Measurements from ENCODE around the gene YTHDC2.
A peak's percentile ranks its signal among the peaks of the same experiment; 100 is the strongest.

Gene YTHDC2

DNA sequence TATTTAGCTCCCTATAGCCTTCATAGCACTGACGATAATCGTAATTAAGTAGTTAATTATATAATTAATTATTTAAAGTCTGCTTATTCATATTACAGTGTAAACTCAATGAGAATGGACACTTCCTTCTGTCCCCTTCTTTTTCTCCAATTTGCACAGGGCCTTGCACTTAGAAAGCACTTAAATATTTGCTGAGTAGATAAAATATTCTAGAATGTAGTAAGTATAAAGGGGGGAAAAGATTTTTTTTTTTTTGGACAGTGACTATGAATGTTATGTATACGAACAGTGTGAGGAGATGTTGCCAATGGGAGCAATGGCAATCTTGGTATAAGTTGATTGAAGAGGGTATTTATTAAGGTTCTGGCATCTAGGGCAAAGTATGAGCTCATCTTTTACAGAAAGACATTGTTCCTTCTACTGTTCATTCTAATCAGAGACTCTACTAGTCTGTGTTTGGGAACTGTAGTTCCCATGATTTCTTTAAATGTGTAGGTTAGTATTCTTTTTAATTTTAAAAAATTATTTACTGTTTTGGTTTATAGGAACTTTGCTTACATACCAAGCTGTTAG is 49.4 kb downstream of the YTHDC2 start:
- Histone ChIP-seq H3K27ac (ENCODE audit: insufficient read depth in 1 of 2, low read depth in 1 of 2, low read length in 2 of 2, poor library complexity in 1 of 2, severe bottlenecking in 2 of 2) (no peak overlapping the region), H3K9me3 (ENCODE audit: control extremely low read depth in 1 of 5, control insufficient read depth in 4 of 5, insufficient read depth in 2 of 5, low read depth in 1 of 5, low read length in 4 of 5) (no peaks in the 10 kb centered on the region), H3K4me1 (ENCODE audit: control extremely low read depth in 1 of 4, control insufficient read depth in 4 of 4, insufficient read depth in 4 of 4, low read length in 3 of 4) (no peaks in the 10 kb centered on the region), H3K4me3 (ENCODE audit: control insufficient read depth in 1 of 7, extremely low read depth in 1 of 7, insufficient read depth in 4 of 7, low read depth in 2 of 7, low read length in 6 of 7) (no peak overlapping the region), H3K27me3 (replicated peaks in 2 of 5; ENCODE audit: control insufficient read depth in 4 of 5, insufficient read depth in 5 of 5, low read length in 4 of 5) (no peaks in the 10 kb centered on the region), H3K36me3 (ENCODE audit: control insufficient read depth in 4 of 4, insufficient read depth in 4 of 4, low read length in 3 of 4) (peaks cover 3 to 17% (median 8%) of the 10 kb centered on the region in 4 experiments)
- WGBS (ENCODE audit: insufficient coverage) = no CpG with 5 or more reads among the region's 3 CpGs
- CTCF ChIA-PET = no interaction called here
- POLR2A ChIA-PET = no interaction called here
- DNase-seq = no peak

DNA sequence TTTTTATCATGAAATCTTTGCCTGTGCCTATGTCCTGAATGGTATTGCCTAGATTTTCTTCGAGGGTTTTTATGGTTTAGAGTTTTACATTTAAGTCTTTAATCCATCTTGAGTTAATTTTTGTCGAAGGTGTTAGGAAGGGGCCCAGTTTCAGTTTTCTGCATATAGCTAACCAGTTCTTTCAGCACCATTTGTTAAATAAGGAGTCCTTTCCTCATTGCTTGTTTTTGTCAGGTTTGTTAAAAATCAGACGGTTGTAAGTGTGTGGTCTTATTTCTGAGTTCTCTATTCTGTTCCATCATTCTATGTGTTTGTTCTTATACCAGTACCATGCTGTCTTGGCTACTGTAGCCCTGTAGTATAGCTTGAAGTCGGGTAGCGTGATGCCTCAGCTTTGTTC is 55.9 kb downstream of the YTHDC2 start:
- peaks cover 0 to 31% (median 7%) of the 10 kb centered on the region in 5 experiments for H3K9me3 ChIP-seq (ENCODE audit: control extremely low read depth in 1 of 5, control insufficient read depth in 4 of 5, insufficient read depth in 2 of 5, low read depth in 1 of 5, low read length in 4 of 5)
- H3K36me3 ChIP-seq (ENCODE audit: control insufficient read depth in 4 of 4, insufficient read depth in 4 of 4, low read length in 3 of 4) = peaks cover 13 to 66% (median 18%) of the 10 kb centered on the region in 4 experiments
- no peak for DNase-seq
- CTCF ChIA-PET = no interaction called here
- 100% methylated on average over 2 of the region's 5 CpGs for WGBS (ENCODE audit: insufficient coverage)
- H3K27me3 ChIP-seq (replicated peaks in 2 of 5; ENCODE audit: control insufficient read depth in 4 of 5, insufficient read depth in 5 of 5, low read length in 4 of 5) = no peaks in the 10 kb centered on the region
- H3K4me3 ChIP-seq (ENCODE audit: control insufficient read depth in 1 of 7, extremely low read depth in 1 of 7, insufficient read depth in 4 of 7, low read depth in 2 of 7, low read length in 6 of 7) = no peak overlapping the region
- H3K27ac ChIP-seq (ENCODE audit: insufficient read depth in 1 of 2, low read depth in 1 of 2, low read length in 2 of 2, poor library complexity in 1 of 2, severe bottlenecking in 2 of 2) = no peak overlapping the region
- H3K4me1 ChIP-seq (ENCODE audit: control extremely low read depth in 1 of 4, control insufficient read depth in 4 of 4, insufficient read depth in 4 of 4, low read length in 3 of 4) = no peaks in the 10 kb centered on the region
- POLR2A ChIA-PET = no interaction called here

DNA sequence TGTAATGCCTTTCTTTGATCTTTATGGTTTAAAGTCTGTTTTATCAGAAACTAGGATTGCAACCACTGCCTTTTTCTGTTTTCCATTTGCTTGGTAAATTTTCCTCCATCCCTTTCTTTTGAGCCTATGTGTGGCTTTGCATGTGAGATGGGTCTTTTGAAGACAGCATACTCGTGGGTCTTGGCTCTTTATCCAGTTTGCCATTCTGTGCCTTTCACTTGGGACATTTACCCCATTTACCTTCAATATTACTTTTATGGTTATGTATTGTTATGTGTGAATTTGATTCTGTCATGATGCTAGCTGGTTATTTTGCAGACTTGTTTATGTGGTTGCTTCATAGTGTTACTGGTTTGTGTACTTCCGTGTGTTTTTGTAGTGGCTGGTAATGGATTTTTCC is 59.2 kb downstream of the YTHDC2 start:
- Histone ChIP-seq H3K36me3 (ENCODE audit: control insufficient read depth in 4 of 4, insufficient read depth in 4 of 4, low read length in 3 of 4) (peaks cover 17 to 67% (median 20%) of the 10 kb centered on the region in 4 experiments), H3K4me3 (ENCODE audit: control insufficient read depth in 1 of 7, extremely low read depth in 1 of 7, insufficient read depth in 4 of 7, low read depth in 2 of 7, low read length in 6 of 7) (no peak overlapping the region), H3K27me3 (replicated peaks in 2 of 5; ENCODE audit: control insufficient read depth in 4 of 5, insufficient read depth in 5 of 5, low read length in 4 of 5) (no peaks in the 10 kb centered on the region), H3K9me3 (ENCODE audit: control extremely low read depth in 1 of 5, control insufficient read depth in 4 of 5, insufficient read depth in 2 of 5, low read depth in 1 of 5, low read length in 4 of 5) (peaks cover 0 to 31% (median 7%) of the 10 kb centered on the region in 5 experiments), H3K27ac (ENCODE audit: insufficient read depth in 1 of 2, low read depth in 1 of 2, low read length in 2 of 2, poor library complexity in 1 of 2, severe bottlenecking in 2 of 2) (no peak overlapping the region), H3K4me1 (ENCODE audit: control extremely low read depth in 1 of 4, control insufficient read depth in 4 of 4, insufficient read depth in 4 of 4, low read length in 3 of 4) (no peaks in the 10 kb centered on the region)
- ChIA-PET CTCF (interaction anchor here (0.7 to 1.5 kb wide), 3 partner anchors 8 to 577 kb away, joined by 3 to 4 read pairs (median 3); no protein-coding TSS in a partner anchor), POLR2A (no interaction called here)
- no CpG with 5 or more reads among the region's 2 CpGs for WGBS (ENCODE audit: insufficient coverage)
- DNase-seq = peak; percentile 2 to 28 (median 12)

DNA sequence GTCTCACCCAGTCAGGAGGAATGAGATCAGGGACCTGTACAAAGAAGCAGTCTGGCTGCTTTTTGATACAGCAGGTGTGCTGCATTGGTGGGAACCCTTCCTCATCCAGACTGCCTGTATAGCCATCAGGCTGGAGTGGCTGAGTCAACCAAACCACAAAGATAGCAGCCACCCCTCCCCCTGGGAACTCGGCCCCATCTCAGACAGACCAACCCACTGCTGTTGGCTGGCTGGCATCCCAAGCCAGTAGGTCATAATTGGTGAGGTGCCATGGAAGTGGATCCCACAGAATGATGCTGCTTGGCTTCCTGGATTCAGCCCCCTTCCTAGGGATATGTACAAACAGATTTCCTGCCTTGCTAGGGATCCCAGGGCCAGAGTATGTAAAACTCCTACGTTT is 60.9 kb downstream of the YTHDC2 start:
- peaks cover 13 to 53% (median 17%) of the 10 kb centered on the region in 4 experiments for H3K36me3 ChIP-seq (ENCODE audit: control insufficient read depth in 4 of 4, insufficient read depth in 4 of 4, low read length in 3 of 4)
- H3K27ac ChIP-seq (ENCODE audit: insufficient read depth in 1 of 2, low read depth in 1 of 2, low read length in 2 of 2, poor library complexity in 1 of 2, severe bottlenecking in 2 of 2) = no peak overlapping the region
- H3K27me3 ChIP-seq (replicated peaks in 2 of 5; ENCODE audit: control insufficient read depth in 4 of 5, insufficient read depth in 5 of 5, low read length in 4 of 5) = no peaks in the 10 kb centered on the region
- no peaks in the 10 kb centered on the region for H3K4me1 ChIP-seq (ENCODE audit: control extremely low read depth in 1 of 4, control insufficient read depth in 4 of 4, insufficient read depth in 4 of 4, low read length in 3 of 4)
- POLR2A ChIA-PET = no interaction called here
- CTCF ChIA-PET = interaction anchor here (1.5 kb wide), 1 partner anchor 10 kb away, joined by 4 read pairs; no protein-coding TSS in a partner anchor
- DNase-seq = no peak
- WGBS (ENCODE audit: insufficient coverage) = 89% methylated on average over 1 of the region's 2 CpGs
- no peak overlapping the region for H3K4me3 ChIP-seq (ENCODE audit: control insufficient read depth in 1 of 7, extremely low read depth in 1 of 7, insufficient read depth in 4 of 7, low read depth in 2 of 7, low read length in 6 of 7)
- H3K9me3 ChIP-seq (ENCODE audit: control extremely low read depth in 1 of 5, control insufficient read depth in 4 of 5, insufficient read depth in 2 of 5, low read depth in 1 of 5, low read length in 4 of 5) = peaks cover 0 to 20% (median 7%) of the 10 kb centered on the region in 5 experiments

DNA sequence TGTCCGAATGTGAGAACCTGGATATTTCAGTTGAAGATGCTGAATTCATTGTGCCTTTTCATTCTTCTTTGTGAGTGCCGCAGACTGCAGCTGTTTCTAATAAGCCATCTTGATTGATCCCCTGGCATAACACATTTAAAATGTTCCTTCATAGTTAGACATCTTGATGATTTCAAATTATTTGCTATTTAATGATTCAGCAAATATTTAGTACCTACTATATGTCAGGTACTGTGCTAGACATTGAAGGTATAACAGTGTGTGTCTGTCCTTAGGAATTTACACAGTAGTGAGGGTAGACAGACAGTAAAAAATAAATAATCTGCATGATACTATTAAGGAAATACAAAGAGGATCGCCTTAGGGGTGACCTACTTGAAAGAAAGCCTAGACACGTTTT is 61.6 kb downstream of the YTHDC2 start:
- DNase-seq = no peak
- H3K4me1 ChIP-seq (ENCODE audit: control extremely low read depth in 1 of 4, control insufficient read depth in 4 of 4, insufficient read depth in 4 of 4, low read length in 3 of 4) = no peaks in the 10 kb centered on the region
- CTCF ChIA-PET = no interaction called here
- peaks cover 0 to 18% (median 7%) of the 10 kb centered on the region in 5 experiments for H3K9me3 ChIP-seq (ENCODE audit: control extremely low read depth in 1 of 5, control insufficient read depth in 4 of 5, insufficient read depth in 2 of 5, low read depth in 1 of 5, low read length in 4 of 5)
- H3K27ac ChIP-seq (ENCODE audit: insufficient read depth in 1 of 2, low read depth in 1 of 2, low read length in 2 of 2, poor library complexity in 1 of 2, severe bottlenecking in 2 of 2) = no peak overlapping the region
- 100% methylated on average over 2 of the region's 4 CpGs for WGBS (ENCODE audit: insufficient coverage)
- no peak overlapping the region for H3K4me3 ChIP-seq (ENCODE audit: control insufficient read depth in 1 of 7, extremely low read depth in 1 of 7, insufficient read depth in 4 of 7, low read depth in 2 of 7, low read length in 6 of 7)
- H3K27me3 ChIP-seq (replicated peaks in 2 of 5; ENCODE audit: control insufficient read depth in 4 of 5, insufficient read depth in 5 of 5, low read length in 4 of 5) = no peaks in the 10 kb centered on the region
- POLR2A ChIA-PET = no interaction called here
- peaks cover 16 to 53% (median 19%) of the 10 kb centered on the region in 4 experiments for H3K36me3 ChIP-seq (ENCODE audit: control insufficient read depth in 4 of 4, insufficient read depth in 4 of 4, low read length in 3 of 4)

DNA sequence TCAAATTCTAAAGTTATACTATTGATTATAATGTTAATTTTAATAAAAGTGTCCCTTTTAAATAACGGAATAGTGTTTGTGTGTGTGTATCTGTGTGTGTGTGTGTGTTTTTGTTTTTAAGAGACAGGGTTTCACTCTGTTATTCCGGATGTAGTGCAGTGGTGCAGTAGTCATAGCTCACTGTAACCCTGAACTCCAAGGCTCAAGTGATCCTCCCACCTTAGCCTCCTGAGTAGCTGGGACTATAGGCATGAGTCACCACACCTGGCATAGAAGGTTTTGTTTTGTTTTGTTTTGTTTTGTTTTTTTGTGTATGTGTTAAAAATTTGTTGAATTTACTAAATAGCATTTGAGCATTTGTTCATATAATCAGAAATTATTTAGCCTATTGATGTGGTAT is 64.6 kb downstream of the YTHDC2 start:
- H3K27ac ChIP-seq (ENCODE audit: insufficient read depth in 1 of 2, low read depth in 1 of 2, low read length in 2 of 2, poor library complexity in 1 of 2, severe bottlenecking in 2 of 2) = no peak overlapping the region
- H3K36me3 ChIP-seq (ENCODE audit: control insufficient read depth in 4 of 4, insufficient read depth in 4 of 4, low read length in 3 of 4) = peaks cover 5 to 33% (median 13%) of the 10 kb centered on the region in 4 experiments
- H3K9me3 ChIP-seq (ENCODE audit: control extremely low read depth in 1 of 5, control insufficient read depth in 4 of 5, insufficient read depth in 2 of 5, low read depth in 1 of 5, low read length in 4 of 5) = peaks cover 0 to 5% (median 0%) of the 10 kb centered on the region in 5 experiments
- DNase-seq = peak in 1 of 3 donors; percentile 1
- no peaks in the 10 kb centered on the region for H3K4me1 ChIP-seq (ENCODE audit: control extremely low read depth in 1 of 4, control insufficient read depth in 4 of 4, insufficient read depth in 4 of 4, low read length in 3 of 4)
- ChIA-PET CTCF (no interaction called here), POLR2A (no interaction called here)
- WGBS (ENCODE audit: insufficient coverage) = no CpG with 5 or more reads among the region's 2 CpGs
- no peaks in the 10 kb centered on the region for H3K27me3 ChIP-seq (replicated peaks in 2 of 5; ENCODE audit: control insufficient read depth in 4 of 5, insufficient read depth in 5 of 5, low read length in 4 of 5)
- H3K4me3 ChIP-seq (ENCODE audit: control insufficient read depth in 1 of 7, extremely low read depth in 1 of 7, insufficient read depth in 4 of 7, low read depth in 2 of 7, low read length in 6 of 7) = no peak overlapping the region

DNA sequence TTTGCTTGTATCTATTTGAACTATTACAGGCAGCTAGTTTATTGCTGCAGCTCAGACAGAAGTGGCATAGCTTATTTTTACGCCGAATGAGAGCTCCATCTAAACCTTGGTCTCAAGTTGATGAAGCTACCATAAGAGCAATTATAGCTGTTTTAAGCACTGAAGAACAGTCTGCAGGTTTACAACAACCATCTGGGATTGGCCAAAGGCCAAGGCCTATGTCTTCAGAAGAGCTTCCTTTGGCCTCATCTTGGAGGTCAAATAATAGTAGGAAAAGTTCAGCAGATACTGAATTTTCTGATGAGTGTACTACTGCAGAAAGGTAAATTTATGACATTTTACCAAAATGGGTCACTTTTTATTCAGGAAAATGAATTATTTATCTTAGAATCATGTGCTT is 67.9 kb downstream of the YTHDC2 start:
- peaks cover 3 to 20% (median 11%) of the 10 kb centered on the region in 4 experiments for H3K36me3 ChIP-seq (ENCODE audit: control insufficient read depth in 4 of 4, insufficient read depth in 4 of 4, low read length in 3 of 4)
- no peak for DNase-seq
- no peaks in the 10 kb centered on the region for H3K27me3 ChIP-seq (replicated peaks in 2 of 5; ENCODE audit: control insufficient read depth in 4 of 5, insufficient read depth in 5 of 5, low read length in 4 of 5)
- 100% methylated on average over 2 of the region's 2 CpGs for WGBS (ENCODE audit: insufficient coverage)
- CTCF ChIA-PET = no interaction called here
- no peaks in the 10 kb centered on the region for H3K9me3 ChIP-seq (ENCODE audit: control extremely low read depth in 1 of 5, control insufficient read depth in 4 of 5, insufficient read depth in 2 of 5, low read depth in 1 of 5, low read length in 4 of 5)
- H3K27ac ChIP-seq (ENCODE audit: insufficient read depth in 1 of 2, low read depth in 1 of 2, low read length in 2 of 2, poor library complexity in 1 of 2, severe bottlenecking in 2 of 2) = no peak overlapping the region
- no peak overlapping the region for H3K4me3 ChIP-seq (ENCODE audit: control insufficient read depth in 1 of 7, extremely low read depth in 1 of 7, insufficient read depth in 4 of 7, low read depth in 2 of 7, low read length in 6 of 7)
- POLR2A ChIA-PET = no interaction called here
- no peaks in the 10 kb centered on the region for H3K4me1 ChIP-seq (ENCODE audit: control extremely low read depth in 1 of 4, control insufficient read depth in 4 of 4, insufficient read depth in 4 of 4, low read length in 3 of 4)

Measured in common myeloid progenitor, CD34-positive (primary cell).